ENCODE data around the gene KCND3.

Gene KCND3

DNA sequence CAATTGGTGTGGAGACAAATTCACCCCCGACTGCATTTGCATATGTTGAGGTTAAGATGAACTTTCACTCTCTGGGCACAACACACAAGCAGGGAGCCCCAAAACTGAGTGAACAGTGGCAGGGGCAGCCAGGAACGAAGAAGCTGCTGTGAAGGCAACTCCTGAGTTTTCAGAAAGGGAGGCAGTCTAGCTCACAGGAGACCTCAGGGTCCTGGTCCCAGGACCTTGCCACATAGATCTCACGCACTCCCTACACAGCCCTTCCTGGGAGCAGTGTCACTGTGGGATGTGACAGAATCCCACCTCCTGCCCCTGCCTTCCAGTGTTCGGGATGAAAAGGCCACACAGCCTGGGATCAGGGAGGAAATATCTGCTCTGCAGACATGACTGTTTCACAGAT, 60.9 kb downstream of the KCND3 start:
- H3K4me3 ChIP-seq (ENCODE audit: severe bottlenecking), result no peak overlapping the region
- no peaks in the 10 kb centered on the region for H3K36me3 ChIP-seq (ENCODE audit: low read depth)
- H3K9me3 ChIP-seq (ENCODE audit: severe bottlenecking), result no peaks in the 10 kb centered on the region
- H3K27me3 ChIP-seq (ENCODE audit: insufficient read depth, poor library complexity, severe bottlenecking), result no peaks in the 10 kb centered on the region
- DNase-seq (ENCODE audit: low spot score) (no peak), ATAC-seq (ENCODE audit: low read depth) (no peak)
- no peak overlapping the region for H3K27ac ChIP-seq (ENCODE audit: poor library complexity, severe bottlenecking)
- H3K4me1 ChIP-seq (ENCODE audit: insufficient read depth, poor library complexity, severe bottlenecking), result no peaks in the 10 kb centered on the region
- TF ChIP-seq, protein P1, sequence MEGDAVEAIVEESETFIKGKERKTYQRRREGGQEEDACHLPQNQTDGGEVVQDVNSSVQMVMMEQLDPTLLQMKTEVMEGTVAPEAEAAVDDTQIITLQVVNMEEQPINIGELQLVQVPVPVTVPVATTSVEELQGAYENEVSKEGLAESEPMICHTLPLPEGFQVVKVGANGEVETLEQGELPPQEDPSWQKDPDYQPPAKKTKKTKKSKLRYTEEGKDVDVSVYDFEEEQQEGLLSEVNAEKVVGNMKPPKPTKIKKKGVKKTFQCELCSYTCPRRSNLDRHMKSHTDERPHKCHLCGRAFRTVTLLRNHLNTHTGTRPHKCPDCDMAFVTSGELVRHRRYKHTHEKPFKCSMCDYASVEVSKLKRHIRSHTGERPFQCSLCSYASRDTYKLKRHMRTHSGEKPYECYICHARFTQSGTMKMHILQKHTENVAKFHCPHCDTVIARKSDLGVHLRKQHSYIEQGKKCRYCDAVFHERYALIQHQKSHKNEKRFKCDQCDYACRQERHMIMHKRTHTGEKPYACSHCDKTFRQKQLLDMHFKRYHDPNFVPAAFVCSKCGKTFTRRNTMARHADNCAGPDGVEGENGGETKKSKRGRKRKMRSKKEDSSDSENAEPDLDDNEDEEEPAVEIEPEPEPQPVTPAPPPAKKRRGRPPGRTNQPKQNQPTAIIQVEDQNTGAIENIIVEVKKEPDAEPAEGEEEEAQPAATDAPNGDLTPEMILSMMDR (IDR thresholded peaks at IDR 0.05; ENCODE audit: poor library complexity, severe bottlenecking), result no peak

DNA sequence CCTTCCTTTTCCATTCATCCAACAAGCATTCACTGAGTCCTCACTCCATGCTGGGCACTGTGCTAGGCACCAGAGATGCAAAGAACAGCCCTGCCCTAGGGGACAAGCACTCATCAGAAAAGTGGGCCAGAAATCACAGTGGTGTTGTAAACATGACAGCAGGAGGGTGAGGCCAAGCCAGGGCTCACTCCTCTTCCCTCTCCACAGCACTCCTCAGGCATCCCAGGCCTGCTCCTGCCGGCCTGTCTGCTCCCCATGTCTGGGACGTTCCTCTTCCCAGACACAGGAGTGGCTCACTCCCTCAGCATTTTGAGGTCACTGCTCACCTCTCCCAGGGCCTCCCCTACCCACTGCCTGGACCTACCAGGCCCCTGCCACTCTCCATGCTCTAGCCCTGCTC, 61.8 kb downstream of the KCND3 start:
- H3K27ac ChIP-seq (ENCODE audit: poor library complexity, severe bottlenecking), result no peak overlapping the region
- no peaks in the 10 kb centered on the region for H3K27me3 ChIP-seq (ENCODE audit: insufficient read depth, poor library complexity, severe bottlenecking)
- H3K4me1 ChIP-seq (ENCODE audit: insufficient read depth, poor library complexity, severe bottlenecking), result no peaks in the 10 kb centered on the region
- H3K4me3 ChIP-seq (ENCODE audit: severe bottlenecking), result no peak overlapping the region
- ATAC-seq (ENCODE audit: low read depth) (no peak), DNase-seq (ENCODE audit: low spot score) (no peak)
- no peaks in the 10 kb centered on the region for H3K9me3 ChIP-seq (ENCODE audit: severe bottlenecking)
- TF ChIP-seq, protein P1 (IDR thresholded peaks at IDR 0.05; ENCODE audit: poor library complexity, severe bottlenecking), result no peak
- H3K36me3 ChIP-seq (ENCODE audit: low read depth), result no peaks in the 10 kb centered on the region

DNA sequence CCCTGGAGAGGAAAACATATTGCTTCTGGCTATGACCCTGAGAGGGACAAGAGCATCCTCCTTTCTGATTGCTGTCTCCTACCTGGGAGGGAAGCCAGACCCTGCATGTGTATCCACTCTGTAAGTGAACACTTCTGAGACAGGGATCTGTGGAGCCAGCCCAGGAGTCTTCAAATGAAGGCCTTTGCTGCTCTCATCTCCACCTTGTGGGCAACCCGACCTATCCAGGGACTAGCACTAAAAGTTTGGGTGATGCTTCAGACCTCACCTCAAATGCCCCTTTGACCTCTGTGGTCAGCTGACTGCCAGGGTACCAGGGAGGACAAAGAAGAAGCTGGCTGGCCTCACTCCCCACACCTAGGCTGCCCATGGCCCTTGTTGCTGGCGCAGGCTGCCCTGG, 64.7 kb downstream of the KCND3 start:
- Histone ChIP-seq H3K9me3 (ENCODE audit: severe bottlenecking) (no peaks in the 10 kb centered on the region), H3K27me3 (ENCODE audit: insufficient read depth, poor library complexity, severe bottlenecking) (no peaks in the 10 kb centered on the region), H3K27ac (ENCODE audit: poor library complexity, severe bottlenecking) (no peak overlapping the region), H3K36me3 (ENCODE audit: low read depth) (no peaks in the 10 kb centered on the region), H3K4me1 (ENCODE audit: insufficient read depth, poor library complexity, severe bottlenecking) (no peaks in the 10 kb centered on the region), H3K4me3 (ENCODE audit: severe bottlenecking) (no peak overlapping the region)
- TF ChIP-seq, protein P1 (IDR thresholded peaks at IDR 0.05; ENCODE audit: poor library complexity, severe bottlenecking), result no peak
- ATAC-seq (ENCODE audit: low read depth), result no peak
- no peak for DNase-seq (ENCODE audit: low spot score)

DNA sequence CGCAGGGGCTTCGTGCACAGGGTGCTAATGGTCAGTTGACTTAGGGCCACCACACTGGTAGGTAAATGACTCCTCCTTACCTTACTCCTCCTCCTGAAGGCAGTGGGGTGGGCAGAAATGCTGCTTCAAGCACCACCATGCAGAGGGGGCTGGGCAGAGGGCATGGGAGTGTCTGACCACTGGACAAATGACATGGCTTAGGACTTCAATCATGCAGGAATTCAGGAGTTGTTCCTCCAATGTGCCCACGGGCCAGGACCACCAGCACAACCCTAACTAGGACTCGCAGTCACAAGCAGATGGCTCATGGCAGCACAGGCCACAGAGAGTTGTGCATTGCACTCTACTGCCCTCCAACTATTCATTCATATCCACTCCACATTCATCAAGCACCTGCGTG, 65.7 kb downstream of the KCND3 start:
- Histone ChIP-seq H3K9me3 (ENCODE audit: severe bottlenecking) (no peaks in the 10 kb centered on the region), H3K4me3 (ENCODE audit: severe bottlenecking) (no peak overlapping the region), H3K4me1 (ENCODE audit: insufficient read depth, poor library complexity, severe bottlenecking) (no peaks in the 10 kb centered on the region), H3K36me3 (ENCODE audit: low read depth) (no peaks in the 10 kb centered on the region), H3K27me3 (ENCODE audit: insufficient read depth, poor library complexity, severe bottlenecking) (no peaks in the 10 kb centered on the region), H3K27ac (ENCODE audit: poor library complexity, severe bottlenecking) (no peak overlapping the region)
- DNase-seq (ENCODE audit: low spot score) (no peak), ATAC-seq (ENCODE audit: low read depth) (no peak)
- TF ChIP-seq, protein P1 (IDR thresholded peaks at IDR 0.05; ENCODE audit: poor library complexity, severe bottlenecking), result no peak

DNA sequence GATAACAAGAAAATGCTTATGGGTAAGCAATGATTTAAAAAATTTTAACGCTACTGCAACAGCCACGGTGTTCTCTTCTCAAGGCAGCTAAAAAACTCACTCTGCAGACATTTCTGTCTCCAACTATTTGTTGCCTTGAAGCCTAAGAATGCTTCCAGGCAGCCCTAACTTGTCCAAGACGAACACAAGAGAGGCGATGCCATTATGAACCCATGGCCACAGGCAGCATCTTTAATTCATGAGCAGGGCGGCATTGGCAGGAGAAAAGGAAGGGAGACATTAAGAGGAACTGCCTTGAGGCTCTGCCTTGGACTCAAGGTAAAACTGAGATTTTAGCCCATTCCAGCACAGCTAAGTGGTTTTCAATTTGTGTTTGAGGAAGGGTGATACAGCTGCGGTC, 67.5 kb downstream of the KCND3 start:
- ATAC-seq (ENCODE audit: low read depth) (no peak), DNase-seq (ENCODE audit: low spot score) (no peak)
- Histone ChIP-seq H3K36me3 (ENCODE audit: low read depth) (no peaks in the 10 kb centered on the region), H3K4me1 (ENCODE audit: insufficient read depth, poor library complexity, severe bottlenecking) (no peaks in the 10 kb centered on the region), H3K4me3 (ENCODE audit: severe bottlenecking) (no peak overlapping the region), H3K27ac (ENCODE audit: poor library complexity, severe bottlenecking) (no peak overlapping the region), H3K27me3 (ENCODE audit: insufficient read depth, poor library complexity, severe bottlenecking) (peaks cover 2% of the 10 kb centered on the region), H3K9me3 (ENCODE audit: severe bottlenecking) (no peaks in the 10 kb centered on the region)
- TF ChIP-seq, protein P1 (IDR thresholded peaks at IDR 0.05; ENCODE audit: poor library complexity, severe bottlenecking), result no peak
